Spleen (tissue), 7 donors: ENCODE results near the gene SEMA4C.

ENCODE experiments used
- POLR2A ChIP-seq, 3 donors: fragments of 450-650 bp; IDR thresholded peaks; one replicate each; pipeline ENCODE4 v1.5.1; 2017; ENCODE audit warnings: antibody characterized with exemption in 3 of 3, mild to moderate bottlenecking in 1 of 3
- TF ChIP-seq, protein P1 (sequence below), 11 experiments: fragments of 200-600 bp in 7 of 11; fragments of 450-650 bp in 4 of 11; sonication (generic) in 4 of 11; IDR thresholded peaks in 8 of 11; conservative IDR thresholded peaks in 3 of 11; 1 replicate in 7 of 11; 2 replicates in 4 of 11; pipeline versions ENCODE4 v1.4.0 to v1.8.0; 2016 to 2021; ENCODE audit warnings: antibody characterized with exemption in 11 of 11, inconsistent platforms in 4 of 11, mild to moderate bottlenecking in 1 of 11
- donor health status: DM: no; HTN: no; CAD: no; lungs with moderate emphysema.
- donor health status: DM: no; HTN: no; CAD: no.
- donor health status: DM: no; HTN: no; CAD: no.

DNA sequence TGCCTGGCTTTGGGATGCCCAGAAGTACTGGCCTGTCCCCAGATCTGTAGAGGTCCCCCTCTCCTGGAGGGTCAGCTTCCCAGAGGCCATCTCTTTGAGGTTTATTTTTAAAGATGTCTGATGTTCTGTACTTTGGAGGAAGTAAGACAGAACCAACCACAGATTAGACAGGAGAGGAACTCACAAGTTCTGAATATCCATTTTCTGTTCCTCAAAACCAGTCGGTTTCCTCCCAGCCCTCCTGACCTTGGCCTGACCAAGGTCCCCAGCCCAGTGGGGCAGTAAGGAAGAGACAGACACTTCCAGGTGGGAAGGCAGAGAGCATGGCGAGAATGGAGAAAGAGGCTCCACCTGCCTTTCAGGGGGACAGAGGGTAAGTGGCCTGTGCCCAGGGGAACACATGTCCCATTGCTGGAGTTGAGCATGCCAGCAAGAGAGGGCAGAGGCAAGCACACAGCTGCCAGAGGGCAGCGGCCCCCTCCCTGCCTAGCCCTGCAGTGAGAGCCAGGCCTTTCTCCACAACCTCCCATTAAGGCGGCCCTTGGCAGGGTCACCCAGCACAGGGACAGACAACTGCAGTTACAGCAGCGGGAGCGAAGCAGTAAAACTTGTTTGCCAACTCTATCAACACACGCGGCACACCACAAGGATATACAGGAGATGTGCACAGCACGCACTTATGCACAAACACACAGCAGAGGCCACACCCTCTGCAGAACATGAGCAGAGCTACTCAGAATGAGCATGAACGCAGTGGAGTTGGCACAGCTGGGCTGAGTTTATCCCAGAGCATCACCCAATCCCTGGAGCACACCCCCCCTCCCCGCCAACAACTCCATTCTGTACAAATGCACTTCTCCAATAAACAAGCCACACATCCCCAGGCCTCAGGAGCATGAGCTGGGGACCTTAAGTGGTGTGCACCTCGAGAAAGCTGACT lies 18.5 kb upstream of the SEMA4C start:
- TF ChIP-seq, protein P1, sequence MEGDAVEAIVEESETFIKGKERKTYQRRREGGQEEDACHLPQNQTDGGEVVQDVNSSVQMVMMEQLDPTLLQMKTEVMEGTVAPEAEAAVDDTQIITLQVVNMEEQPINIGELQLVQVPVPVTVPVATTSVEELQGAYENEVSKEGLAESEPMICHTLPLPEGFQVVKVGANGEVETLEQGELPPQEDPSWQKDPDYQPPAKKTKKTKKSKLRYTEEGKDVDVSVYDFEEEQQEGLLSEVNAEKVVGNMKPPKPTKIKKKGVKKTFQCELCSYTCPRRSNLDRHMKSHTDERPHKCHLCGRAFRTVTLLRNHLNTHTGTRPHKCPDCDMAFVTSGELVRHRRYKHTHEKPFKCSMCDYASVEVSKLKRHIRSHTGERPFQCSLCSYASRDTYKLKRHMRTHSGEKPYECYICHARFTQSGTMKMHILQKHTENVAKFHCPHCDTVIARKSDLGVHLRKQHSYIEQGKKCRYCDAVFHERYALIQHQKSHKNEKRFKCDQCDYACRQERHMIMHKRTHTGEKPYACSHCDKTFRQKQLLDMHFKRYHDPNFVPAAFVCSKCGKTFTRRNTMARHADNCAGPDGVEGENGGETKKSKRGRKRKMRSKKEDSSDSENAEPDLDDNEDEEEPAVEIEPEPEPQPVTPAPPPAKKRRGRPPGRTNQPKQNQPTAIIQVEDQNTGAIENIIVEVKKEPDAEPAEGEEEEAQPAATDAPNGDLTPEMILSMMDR (IDR thresholded peaks at IDR 0.05 in 8 of 11, conservative IDR thresholded peaks at IDR 0.05 in 3 of 11), result no peak
- no peak for TF ChIP-seq POLR2A (IDR thresholded peaks at IDR 0.05)
